ENCODE results near the gene ZNF672.
"Not testable (repeated sequence)": the region's sequence is repeated elsewhere in the genome, so short reads cannot be mapped to it uniquely, and the experiment has no call there.

The ZNF672 gene

GRCh38 chr1:248853663-248854375, 15.8 kb downstream of the ZNF672 start:
- no peak for DNase-seq (ENCODE audit: low read depth in 3 of 3)

DNA sequence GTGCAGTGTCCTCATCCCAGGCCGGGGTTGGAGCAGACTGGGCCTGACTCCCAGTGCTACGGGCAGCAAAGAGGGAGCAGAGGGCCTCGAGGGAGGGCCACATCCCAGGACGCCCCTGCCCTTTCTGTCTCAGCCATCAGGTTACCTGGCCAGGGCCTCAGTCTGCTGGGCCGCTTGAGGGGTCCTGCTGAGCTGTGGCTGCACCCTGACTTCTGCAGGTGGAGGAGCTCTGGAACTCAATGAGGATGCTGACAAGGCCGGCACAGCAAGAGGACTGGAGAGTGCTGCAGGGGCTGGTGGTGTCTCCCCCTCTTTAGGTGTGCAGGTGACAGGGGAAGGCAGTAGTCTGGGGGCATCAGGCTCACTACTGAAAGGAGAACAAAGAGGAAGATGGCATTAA, 17.6 kb downstream of the ZNF672 start:
- no peak for DNase-seq (ENCODE audit: low read depth in 3 of 3)

GRCh38 chr1:248856176-248856575, 18.2 kb downstream of the ZNF672 start:
- no peak for DNase-seq (ENCODE audit: low read depth in 3 of 3)

DNA sequence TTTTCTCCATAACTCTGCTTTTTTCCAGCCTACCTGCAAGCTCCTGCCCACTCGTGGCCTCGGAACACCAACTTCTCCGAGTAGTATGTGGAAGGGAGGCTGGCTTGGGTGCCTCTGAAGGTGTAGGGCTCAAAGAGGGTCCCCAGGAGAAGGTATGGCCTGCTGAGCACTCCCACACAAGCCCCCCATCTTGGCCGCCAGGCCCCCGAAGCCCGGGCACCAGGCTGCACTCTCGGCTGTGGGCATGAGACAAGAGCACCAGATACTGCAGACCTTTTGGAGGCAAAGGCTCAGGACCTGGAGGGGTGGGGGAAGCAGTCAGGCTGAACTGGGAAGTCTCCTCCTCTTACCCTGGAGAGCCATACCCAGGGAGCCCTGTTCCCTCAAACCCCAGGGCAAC, 19.2 kb downstream of the ZNF672 start:
- no peak for DNase-seq (ENCODE audit: low read depth in 3 of 3)

- no peak for DNase-seq (ENCODE audit: low read depth in 3 of 3)
These were observed 19.7 kb downstream of the ZNF672 start for GRCh38 chr1:248857749-248858095.

- peak in 1 of 3 experiments; percentile 23 for DNase-seq (ENCODE audit: low read depth in 3 of 3)
These were observed 20.3 kb downstream of the ZNF672 start for GRCh38 chr1:248858096-248858890.

GRCh38 chr1:248858891-248859889, 21.2 kb downstream of the ZNF672 start, which contains the start of gene ZNF692:
Gene ZNF692, minus strand, starts transcription at chr1:248859085. Its CDS starts 776 bp downstream, at chr1:248858309.
- peak; percentile 91 to 96 (median 92) for DNase-seq (ENCODE audit: low read depth in 3 of 3)

DNA sequence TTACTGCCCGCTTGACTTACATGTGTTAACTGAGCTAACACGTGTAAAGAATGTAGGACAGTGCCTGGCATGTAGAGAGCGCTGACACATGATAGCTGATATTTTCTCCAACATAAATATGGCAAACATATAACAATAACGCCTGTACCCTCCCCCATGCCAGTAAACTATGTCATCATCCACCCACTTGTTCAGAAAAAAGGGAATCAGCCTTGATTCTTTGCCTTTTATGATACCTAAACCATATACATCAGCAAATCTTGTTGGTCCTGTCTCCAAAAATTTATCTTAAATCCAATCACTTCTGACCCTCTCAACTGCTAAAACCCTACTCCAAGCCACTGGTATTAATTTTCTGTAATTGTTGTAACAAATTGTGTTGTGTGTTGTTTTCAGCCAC, 22.0 kb downstream of the ZNF672 start:
- no peak for DNase-seq (ENCODE audit: low read depth in 3 of 3)

DNA sequence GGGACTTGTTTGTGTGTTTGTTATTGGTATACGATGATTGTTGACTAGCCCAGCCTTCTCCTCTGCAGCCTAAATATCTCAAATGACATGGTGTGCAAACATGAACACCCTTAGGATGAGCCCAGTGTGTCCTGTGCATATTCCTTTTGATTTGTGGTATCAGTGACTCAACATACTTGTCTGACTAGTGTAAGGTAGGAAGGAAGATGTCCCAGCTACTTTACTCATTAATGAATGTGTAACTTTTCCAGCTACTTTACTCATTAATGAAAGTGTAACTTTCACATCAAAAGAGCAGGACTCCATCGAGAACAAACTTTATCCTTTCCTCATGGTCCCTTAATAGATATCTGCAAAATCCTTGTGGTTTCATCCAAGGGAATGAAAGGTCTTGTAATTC, 23.6 kb downstream of the ZNF672 start:
- DNase-seq (ENCODE audit: low read depth in 3 of 3): no peak

GRCh38 chr1:248862695-248862997, 24.6 kb downstream of the ZNF672 start:
- no peak for DNase-seq (ENCODE audit: low read depth in 3 of 3)

- DNase-seq (ENCODE audit: low read depth in 3 of 3): peak; percentile 64 to 85 (median 67)
These were observed 25.2 kb downstream of the ZNF672 start for GRCh38 chr1:248862998-248863881.

GRCh38 chr1:248871837-248872401, 33.9 kb downstream of the ZNF672 start:
- DNase-seq (ENCODE audit: low read depth in 3 of 3): no peak

- peak in 2 of 3 experiments; percentile 21 to 64 for DNase-seq (ENCODE audit: low read depth in 3 of 3)
These were observed 34.9 kb downstream of the ZNF672 start for GRCh38 chr1:248872752-248873408.

DNA sequence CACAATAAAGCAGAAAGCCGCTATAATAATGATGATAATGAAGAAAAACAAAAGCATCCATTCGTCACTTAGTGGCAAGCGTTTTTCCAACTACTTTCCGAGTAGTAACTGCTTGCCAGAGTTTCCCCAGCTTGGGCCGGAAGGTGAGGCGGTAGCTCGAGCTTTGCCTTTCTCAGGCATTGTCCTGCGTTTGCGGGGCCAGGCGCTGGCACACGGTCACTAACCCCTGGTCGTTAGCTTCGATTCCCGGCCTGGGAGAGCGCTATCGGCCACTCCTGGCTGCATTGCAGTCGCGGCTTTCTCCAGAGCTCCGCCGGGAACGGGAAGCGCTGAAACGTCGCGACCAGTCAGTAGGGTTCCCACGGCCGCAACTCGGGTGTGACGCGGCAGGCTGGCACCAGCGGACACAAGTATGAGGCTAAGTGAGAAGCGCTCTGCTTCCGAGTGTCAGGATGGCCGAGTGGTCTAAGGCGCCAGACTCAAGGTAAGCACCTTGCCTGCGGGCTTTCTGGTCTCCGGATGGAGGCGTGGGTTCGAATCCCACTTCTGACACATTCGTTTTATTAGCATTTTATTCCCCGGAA, 35.5 kb downstream of the ZNF672 start:
- peak; percentile 94 to 96 (median 94) for DNase-seq (ENCODE audit: low read depth in 3 of 3)

DNA sequence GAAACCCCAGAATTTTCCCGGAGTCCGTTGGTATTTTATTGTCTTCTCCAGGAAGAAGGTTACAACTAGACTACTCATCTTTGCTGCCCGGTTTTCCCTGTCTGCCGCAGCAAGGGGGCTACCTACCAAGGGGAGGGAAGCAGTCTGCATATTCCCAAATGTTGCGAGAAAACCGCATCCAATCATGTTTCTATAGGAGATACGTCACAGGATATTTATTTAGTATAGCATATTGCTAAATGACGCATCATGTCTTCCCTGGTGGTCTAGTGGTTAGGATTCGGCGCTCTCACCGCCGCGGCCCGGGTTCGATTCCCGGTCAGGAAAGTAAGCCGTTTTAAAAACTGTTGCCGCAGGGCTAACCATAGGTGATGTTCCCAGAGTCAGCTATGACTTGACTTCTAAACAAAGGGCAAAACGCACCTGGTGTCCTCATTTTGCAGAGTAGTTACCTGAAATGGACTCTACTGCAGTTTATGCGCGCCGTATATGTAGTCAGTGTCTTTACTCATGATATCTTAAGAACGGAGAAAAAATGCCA, 36.0 kb downstream of the ZNF672 start:
- peak; percentile 72 to 83 (median 78) for DNase-seq (ENCODE audit: low read depth in 3 of 3)

GRCh38 chr1:248881261-248881660, 43.2 kb downstream of the ZNF672 start:
- no peak for DNase-seq (ENCODE audit: low read depth in 3 of 3)

GRCh38 chr1:248882427-248882826, 44.4 kb downstream of the ZNF672 start:
- not testable (repeated sequence) for DNase-seq (ENCODE audit: low read depth in 3 of 3)

- DNase-seq (ENCODE audit: low read depth in 3 of 3): no peak
These were observed 46.7 kb downstream of the ZNF672 start for GRCh38 chr1:248884632-248885295.

GRCh38 chr1:248885646-248886045, 47.6 kb downstream of the ZNF672 start:
- DNase-seq (ENCODE audit: low read depth in 3 of 3): no peak

Data from stimulated activated CD4-positive, alpha-beta T cell treated with anti-CD3 and anti-CD28 coated beads, TNF-alpha, amount 100 ng/mL, for 24 hours (primary cell).